AG10803 (cell line): Measurements from ENCODE around the gene NUP62.
"Not testable (repeated sequence)": the region's sequence is repeated elsewhere in the genome, so short reads cannot be mapped to it uniquely, and the experiment has no call there.

Source experiments
- DNase-seq: peaks from one replicate; pipeline ENCODE4 v3.0.0; 2010; ENCODE audit warnings: low read depth
- H3K4me3 ChIP-seq: 2 replicates; pipeline ENCODE4 v1.5.1; 2011; ENCODE audit warnings: mild to moderate bottlenecking, low read length, control low read depth
- TF ChIP-seq, protein P1 (sequence below): conservative IDR thresholded peaks from 2 replicates; pipeline ENCODE4 v1.5.1; 2011; ENCODE audit warnings: mild to moderate bottlenecking, low read length, control low read depth, inconsistent platforms

NUP62 gene

DNA sequence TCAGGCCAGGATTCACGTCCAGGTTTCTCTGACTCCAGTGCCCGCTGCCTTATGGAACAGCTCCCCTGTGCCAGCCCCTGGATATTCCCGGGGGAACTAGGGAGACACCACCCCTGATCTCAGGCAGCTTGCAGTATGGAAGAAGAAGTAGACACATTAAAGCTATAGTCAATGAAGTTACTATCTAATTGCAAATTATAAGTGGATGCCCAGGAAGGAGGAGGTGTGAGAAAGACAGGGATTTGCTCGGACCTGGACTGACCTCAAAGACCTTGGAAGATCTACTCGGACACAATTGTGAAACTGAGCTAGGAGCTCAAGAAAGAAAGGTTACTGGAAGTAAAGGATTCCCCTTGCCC, 21.3 kb upstream of the NUP62 start:
- TF ChIP-seq, protein P1, sequence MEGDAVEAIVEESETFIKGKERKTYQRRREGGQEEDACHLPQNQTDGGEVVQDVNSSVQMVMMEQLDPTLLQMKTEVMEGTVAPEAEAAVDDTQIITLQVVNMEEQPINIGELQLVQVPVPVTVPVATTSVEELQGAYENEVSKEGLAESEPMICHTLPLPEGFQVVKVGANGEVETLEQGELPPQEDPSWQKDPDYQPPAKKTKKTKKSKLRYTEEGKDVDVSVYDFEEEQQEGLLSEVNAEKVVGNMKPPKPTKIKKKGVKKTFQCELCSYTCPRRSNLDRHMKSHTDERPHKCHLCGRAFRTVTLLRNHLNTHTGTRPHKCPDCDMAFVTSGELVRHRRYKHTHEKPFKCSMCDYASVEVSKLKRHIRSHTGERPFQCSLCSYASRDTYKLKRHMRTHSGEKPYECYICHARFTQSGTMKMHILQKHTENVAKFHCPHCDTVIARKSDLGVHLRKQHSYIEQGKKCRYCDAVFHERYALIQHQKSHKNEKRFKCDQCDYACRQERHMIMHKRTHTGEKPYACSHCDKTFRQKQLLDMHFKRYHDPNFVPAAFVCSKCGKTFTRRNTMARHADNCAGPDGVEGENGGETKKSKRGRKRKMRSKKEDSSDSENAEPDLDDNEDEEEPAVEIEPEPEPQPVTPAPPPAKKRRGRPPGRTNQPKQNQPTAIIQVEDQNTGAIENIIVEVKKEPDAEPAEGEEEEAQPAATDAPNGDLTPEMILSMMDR = no peak
- DNase-seq = no peak

DNA sequence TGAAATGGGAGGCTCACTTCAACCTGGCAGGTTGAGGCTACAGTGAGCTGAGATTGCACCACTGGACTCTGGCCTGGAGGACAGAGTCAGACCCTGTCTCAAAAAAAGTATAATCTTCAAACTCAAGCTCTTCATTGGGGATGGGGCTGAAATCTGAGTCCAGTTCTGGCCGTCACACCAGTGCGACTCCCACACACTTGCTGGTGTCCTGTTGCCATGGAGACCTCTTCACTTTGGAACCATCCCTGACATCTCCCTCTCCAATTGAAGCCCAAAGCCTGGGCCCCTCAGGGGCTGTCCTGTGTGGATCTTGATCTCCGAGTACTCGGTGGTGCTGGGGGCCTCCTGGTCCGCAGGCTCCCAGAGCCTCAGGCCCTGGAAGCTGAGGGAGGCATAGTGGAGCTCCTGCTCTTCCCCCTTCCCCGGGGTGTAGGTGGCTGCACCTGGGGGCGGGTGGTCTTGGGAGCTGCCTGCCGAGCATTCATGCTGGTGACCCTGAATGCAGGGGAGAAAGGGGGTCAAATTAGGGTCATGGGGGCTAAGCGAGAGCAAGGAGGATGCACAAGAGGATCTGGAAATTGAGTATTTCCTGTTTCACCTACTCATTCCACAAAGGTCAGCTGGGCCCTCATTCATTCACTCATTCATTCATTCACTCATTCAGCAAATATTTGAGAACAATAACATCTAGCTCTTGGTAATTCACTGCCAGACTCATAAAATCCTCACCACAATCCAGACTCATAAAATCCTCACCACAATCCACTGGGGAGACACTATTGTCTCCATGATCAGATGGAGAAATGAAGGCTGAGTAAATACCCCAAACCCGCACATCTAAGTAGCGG, 20.7 kb upstream of the NUP62 start:
- H3K4me3 ChIP-seq = no peak overlapping the region
- DNase-seq = no peak
- TF ChIP-seq, protein P1 = no peak

More for the DNA sequence above, 21.3 kb upstream of the NUP62 start:
- H3K4me3 ChIP-seq = no peak overlapping the region

DNA sequence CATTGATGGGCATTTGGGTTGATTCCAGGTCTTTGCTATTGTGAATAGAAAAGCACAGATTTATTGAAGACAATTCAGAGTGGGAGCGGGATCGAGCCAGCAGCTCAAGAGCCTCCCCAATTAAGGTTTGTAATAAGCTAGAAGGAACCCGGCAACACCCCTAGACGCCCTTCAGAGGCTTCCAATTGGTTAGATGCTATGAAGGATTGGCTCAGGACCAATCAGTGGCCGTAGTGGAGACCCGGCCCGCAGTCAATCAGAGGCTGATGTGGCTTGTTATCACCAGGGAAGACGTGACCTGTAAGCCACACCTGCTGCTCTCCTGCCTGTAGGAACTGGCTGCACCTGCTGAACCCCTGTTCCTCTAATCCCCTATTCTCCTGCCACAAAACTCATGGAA, 17.1 kb upstream of the NUP62 start:
- TF ChIP-seq, protein P1 = no peak
- H3K4me3 ChIP-seq = no peak overlapping the region
- DNase-seq = no peak

DNA sequence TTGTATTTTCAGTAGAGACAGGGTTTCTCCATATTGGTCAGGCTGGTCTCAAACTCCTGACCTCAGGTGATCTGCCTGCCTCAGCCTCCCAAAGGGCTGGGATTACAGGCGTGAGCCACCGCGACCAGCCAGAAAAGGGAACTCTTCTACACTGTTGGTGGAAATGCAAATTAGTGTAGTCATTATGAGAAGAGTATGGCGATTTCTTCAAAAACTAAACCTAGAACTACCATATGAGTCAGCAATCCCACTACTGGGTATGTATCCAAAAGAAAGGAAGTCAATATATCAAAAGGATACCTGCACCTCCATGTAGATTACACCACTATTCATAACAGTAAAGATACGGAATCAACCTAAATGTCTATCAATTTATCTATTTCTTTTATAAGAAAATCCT, 15.3 kb upstream of the NUP62 start:
- H3K4me3 ChIP-seq, DNase-seq: not testable (repeated sequence)

DNA sequence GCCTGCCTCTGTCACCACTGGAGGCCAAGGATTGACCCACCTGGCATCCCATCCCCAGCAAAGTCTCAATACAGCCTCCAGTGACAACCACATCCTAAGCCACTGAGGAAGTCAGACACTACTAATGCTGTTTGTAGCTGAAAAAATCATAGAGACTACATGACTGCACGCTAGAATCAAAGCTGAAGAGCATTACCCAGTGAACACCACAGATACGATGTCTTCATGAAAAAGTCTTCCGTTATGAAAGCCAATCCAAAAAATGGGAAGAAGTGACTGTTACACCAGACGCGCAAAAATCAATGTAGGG, 11.1 kb upstream of the NUP62 start:
- no peak overlapping the region for H3K4me3 ChIP-seq
- no peak for DNase-seq
- TF ChIP-seq, protein P1 = no peak

DNA sequence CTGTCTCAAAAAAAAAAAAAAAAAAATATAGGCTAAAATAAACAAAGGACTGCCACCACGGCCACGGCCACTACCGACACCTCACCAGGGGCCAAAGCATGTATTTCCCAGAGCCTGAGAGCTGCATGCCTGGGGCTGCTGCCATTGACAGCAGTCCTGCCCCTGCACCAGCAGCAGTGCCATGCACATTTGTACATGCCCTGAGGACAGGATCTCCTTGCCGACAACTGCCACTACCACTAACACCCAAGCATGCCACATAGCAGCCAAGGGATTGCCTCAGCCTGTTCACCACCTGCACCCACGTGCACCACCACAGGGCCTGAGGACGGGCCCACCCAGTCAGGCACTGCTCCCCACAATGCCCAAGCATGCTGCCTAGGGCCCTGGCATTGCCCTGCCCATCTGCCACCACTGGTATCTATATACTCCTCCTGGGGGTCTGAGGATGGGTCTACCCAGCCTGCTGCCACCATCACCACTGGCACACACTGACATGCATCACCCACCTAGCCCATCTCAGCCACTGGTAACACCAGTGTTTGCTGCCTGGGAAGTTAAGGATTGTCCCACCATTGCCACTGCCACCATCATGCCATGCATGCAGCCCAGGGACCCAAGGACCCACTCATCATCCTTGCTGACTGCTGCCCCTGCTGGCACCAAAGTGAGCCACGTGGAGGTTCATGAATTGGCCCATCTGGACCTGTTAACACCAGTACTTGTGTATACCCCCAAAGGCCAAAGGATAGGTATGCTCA, 10.6 kb upstream of the NUP62 start:
- no peak for DNase-seq
- H3K4me3 ChIP-seq = no peak overlapping the region
- TF ChIP-seq, protein P1 = no peak

DNA sequence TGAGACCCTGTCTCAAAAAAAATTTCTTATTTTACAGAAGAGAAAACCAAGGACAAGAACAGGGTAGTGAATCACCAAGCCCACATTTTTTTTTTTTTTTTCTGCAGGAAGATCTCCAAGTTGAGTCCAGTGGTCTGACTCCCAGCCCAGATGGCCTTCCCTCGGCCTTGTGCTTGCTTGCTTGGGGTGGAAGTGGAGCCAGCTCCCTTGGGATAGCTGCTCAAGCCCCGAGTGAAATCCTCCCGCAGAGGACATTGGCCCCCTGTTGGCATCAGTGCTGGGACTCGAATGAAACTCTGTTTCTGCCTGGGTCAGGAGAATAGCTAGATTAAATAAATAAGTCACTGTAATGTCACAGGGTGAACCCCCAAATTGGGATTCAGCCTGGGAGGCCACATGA, 9.4 kb upstream of the NUP62 start:
- no peak for DNase-seq
- H3K4me3 ChIP-seq = no peak overlapping the region
- TF ChIP-seq, protein P1 = no peak
